H9 (cell line): ENCODE data around the gene GALR3. TPM values are rescaled to one million over a fixed set of nuclear protein-coding genes. Genes with fewer than 3 reads are reported as not detected.

Experiments used
- DNase-seq: peaks from one replicate; pipeline ENCODE4 v3.0.0-alpha.2; 2017
- H2AFZ ChIP-seq: one replicate; pipeline ENCODE4 v1.6.1; 2013; ENCODE audit warnings: mild to moderate bottlenecking, low read length, control low read depth, moderate library complexity
- H2AK5ac ChIP-seq: 2 replicates; pipeline ENCODE4 v1.6.1; 2013; ENCODE audit warnings: low read length, control low read depth, mixed read lengths; ENCODE audit not compliant: insufficient read length
- H2BK120ac ChIP-seq: one replicate; pipeline ENCODE4 v1.6.1; 2013; ENCODE audit warnings: low read depth, mild to moderate bottlenecking, low read length, control low read depth, inconsistent platforms; ENCODE audit not compliant: poor library complexity, severe bottlenecking
- H2BK12ac ChIP-seq: 2 replicates; pipeline ENCODE4 v1.6.1; 2013; ENCODE audit warnings: low read length, control low read depth, mixed read lengths, low read depth; ENCODE audit not compliant: insufficient read length
- H2BK15ac ChIP-seq: 2 replicates; pipeline ENCODE4 v1.6.1; 2013; ENCODE audit warnings: low read depth, low read length, control low read depth
- H2BK20ac ChIP-seq: one replicate; pipeline ENCODE4 v1.6.1; 2013; ENCODE audit warnings: low read depth, mild to moderate bottlenecking, low read length, control low read depth, inconsistent platforms; ENCODE audit not compliant: poor library complexity, severe bottlenecking
- H2BK5ac ChIP-seq: 2 replicates; pipeline ENCODE4 v1.6.1; 2013; ENCODE audit warnings: low read length, control low read depth, mixed read lengths; ENCODE audit not compliant: insufficient read length
- H3K14ac ChIP-seq: 2 replicates; pipeline ENCODE4 v1.6.1; 2013; ENCODE audit warnings: low read length, control low read depth; ENCODE audit not compliant: insufficient read depth
- H3K18ac ChIP-seq: 2 replicates; pipeline ENCODE4 v1.6.1; 2013; ENCODE audit warnings: low read depth, mild to moderate bottlenecking, mixed read lengths, low read length, control low read depth; ENCODE audit not compliant: insufficient read length
- H3K23ac ChIP-seq: 2 replicates; pipeline ENCODE4 v1.6.1; 2013; ENCODE audit warnings: low read length, control low read depth, mixed read lengths, low read depth; ENCODE audit not compliant: insufficient read length
- H3K23me2 ChIP-seq: 2 replicates; pipeline ENCODE4 v1.6.1; 2013; ENCODE audit warnings: low read depth, mild to moderate bottlenecking, mixed read lengths, low read length, control low read depth; ENCODE audit not compliant: insufficient read length, poor library complexity, severe bottlenecking
- H3K27ac ChIP-seq: 2 replicates; pipeline ENCODE4 v1.5.1; 2013; ENCODE audit warnings: low read length, control low read depth, mixed read lengths, low read depth; ENCODE audit not compliant: insufficient read length
- H3K27me3 ChIP-seq: 2 replicates; pipeline ENCODE4 v1.6.1; 2013; ENCODE audit warnings: low read length, control low read depth, inconsistent platforms; ENCODE audit not compliant: insufficient read depth
- H3K4ac ChIP-seq: 2 replicates; pipeline ENCODE4 v1.6.1; 2013; ENCODE audit warnings: low read depth, mild to moderate bottlenecking, control low read depth, inconsistent platforms, low read length, moderate library complexity
- H3K4me1 ChIP-seq: 2 replicates; pipeline ENCODE4 v1.6.1; 2013; ENCODE audit warnings: low read length, control low read depth, inconsistent platforms; ENCODE audit not compliant: insufficient read depth
- H3K4me2 ChIP-seq: 2 replicates; pipeline ENCODE4 v1.6.1; 2013; ENCODE audit warnings: low read length, control low read depth, mixed read lengths; ENCODE audit not compliant: insufficient read length, insufficient read depth
- H3K56ac ChIP-seq: 2 replicates; pipeline ENCODE4 v1.6.1; 2013; ENCODE audit warnings: low read depth, mild to moderate bottlenecking, mixed read lengths, low read length, control low read depth; ENCODE audit not compliant: insufficient read length
- H3K79me1 ChIP-seq: 2 replicates; pipeline ENCODE4 v1.6.1; 2013; ENCODE audit warnings: low read depth, mild to moderate bottlenecking, moderate library complexity, low read length, control low read depth, inconsistent platforms; ENCODE audit not compliant: insufficient read depth, poor library complexity, severe bottlenecking
- H3K79me2 ChIP-seq: 2 replicates; pipeline ENCODE4 v1.6.1; 2013; ENCODE audit warnings: low read length, control low read depth, inconsistent platforms; ENCODE audit not compliant: insufficient read depth
- H3K9ac ChIP-seq: 2 replicates; pipeline ENCODE4 v1.6.1; 2013; ENCODE audit warnings: low read length, control low read depth, mixed read lengths; ENCODE audit not compliant: insufficient read length; ENCODE audit errors: extremely low read depth
- H3K9me3 ChIP-seq: one replicate; pipeline ENCODE4 v1.6.1; 2013; ENCODE audit warnings: low read depth, low read length, inconsistent platforms; ENCODE audit not compliant: control insufficient read depth
- H3T11ph ChIP-seq: one replicate; pipeline ENCODE4 v1.6.1; 2013; ENCODE audit warnings: mild to moderate bottlenecking, low read length, control low read depth, inconsistent platforms
- H4K20me1 ChIP-seq: one replicate; pipeline ENCODE4 v1.6.1; 2013; ENCODE audit not compliant: control insufficient read depth, insufficient read length, insufficient read depth
- H4K5ac ChIP-seq: 2 replicates; pipeline ENCODE4 v1.6.1; 2013; ENCODE audit warnings: low read depth, mild to moderate bottlenecking, mixed read lengths, low read length, control low read depth; ENCODE audit not compliant: insufficient read length
- H4K8ac ChIP-seq: replicated peaks from 2 replicates; pipeline ENCODE4 v1.6.1; 2013; ENCODE audit warnings: low read length, control low read depth, mixed read lengths, low read depth; ENCODE audit not compliant: insufficient read length
- H4K91ac ChIP-seq: 2 replicates; pipeline ENCODE4 v1.6.1; 2013; ENCODE audit warnings: low read depth, mild to moderate bottlenecking, moderate library complexity, mixed read lengths, low read length, control low read depth; ENCODE audit not compliant: insufficient read length
- H3K27ac Mint-ChIP-seq, 3 experiments: 2 replicates in 2 of 3; 3 replicates in 1 of 3; pipeline ENCODE4 v1.8.0; 2020 to 2021; ENCODE audit warnings: mixed read lengths in 3 of 3, mild to moderate bottlenecking in 1 of 3, moderate library complexity in 1 of 3
- H3K27me3 Mint-ChIP-seq: 2 replicates; pipeline ENCODE4 v1.8.0; 2021; ENCODE audit warnings: low read depth, mild to moderate bottlenecking, moderate library complexity, mixed read lengths
- H3K36me3 Mint-ChIP-seq, 3 experiments: 2 replicates in 2 of 3; 3 replicates in 1 of 3; pipeline ENCODE4 v1.8.0; 2020 to 2021; ENCODE audit warnings: low read depth in 3 of 3, mixed read lengths in 3 of 3; ENCODE audit not compliant: insufficient read depth in 1 of 3
- H3K4me1 Mint-ChIP-seq, 2 experiments: 2 replicates each; pipeline ENCODE4 v1.8.0; 2020; ENCODE audit warnings: mixed read lengths in 2 of 2
- H3K4me3 Mint-ChIP-seq, 2 experiments: 2 replicates in 1 of 2; 3 replicates in 1 of 2; pipeline ENCODE4 v1.8.0; 2020 to 2021; ENCODE audit warnings: mild to moderate bottlenecking in 2 of 2, mixed read lengths in 2 of 2, moderate library complexity in 1 of 2
- H3K9me3 Mint-ChIP-seq, 2 experiments: 2 replicates in 1 of 2; 3 replicates in 1 of 2; pipeline ENCODE4 v1.8.0; 2020; ENCODE audit warnings: mild to moderate bottlenecking in 2 of 2, mixed read lengths in 2 of 2, moderate library complexity in 1 of 2
- WGBS: extraction: QIAGEN DNeasy Blood & Tissue Kit; methylation state at CpG from one replicate; pipeline ENCODE4 v1.1.7; 2013; ENCODE audit warnings: missing lambda C conversion rate, low lambda C conversion rate, mixed read lengths; ENCODE audit not compliant: insufficient read length; ENCODE audit errors: extremely low coverage; 5-methylcytosine and 5-hydroxymethylcytosine counted together
- total RNA-seq: library from RNA; stranded (reverse); gene quantifications from 2 replicates; pipeline ENCODE4 v1.2.1, GENCODE V29; 2021
- TF ChIP-seq, protein P1 (sequence below): fragments of 200-600 bp; sonication (generic); conservative IDR thresholded peaks from 3 replicates; pipeline ENCODE4 v1.8.0; 2021; ENCODE audit warnings: antibody characterized with exemption, mild to moderate bottlenecking

GALR3 gene
- total RNA-seq, 1 experiment from 2014 or later: 0.59 TPM

DNA sequence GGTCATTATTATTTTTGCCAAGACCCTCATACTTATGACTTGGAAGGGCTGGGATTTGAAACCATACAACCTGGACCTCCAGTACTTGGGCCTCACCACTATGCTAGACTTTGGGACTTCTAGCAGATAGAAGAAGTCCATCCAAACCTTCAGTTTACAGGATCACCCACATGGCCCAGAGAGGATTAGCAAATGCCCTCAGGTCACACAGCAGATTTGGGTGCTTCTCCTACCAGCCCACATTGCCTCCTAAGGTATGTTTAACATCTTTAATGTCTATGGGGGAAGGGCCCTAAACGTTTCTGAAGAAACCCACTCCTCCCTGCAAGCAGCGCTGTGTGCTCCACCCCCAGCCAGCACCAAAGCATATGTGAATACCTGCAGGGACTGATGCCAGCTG lies 32.9 kb upstream of the GALR3 start:
- no peaks in the 10 kb centered on the region for H4K20me1 ChIP-seq
- H4K8ac ChIP-seq: no peak overlapping the region
- no peaks in the 10 kb centered on the region for H3K36me3 Mint-ChIP-seq

More for the DNA sequence above, 32.9 kb upstream of the GALR3 start:
- Histone ChIP-seq H3K9me3 (no peaks in the 10 kb centered on the region), H4K91ac (no peak overlapping the region), H3K23me2 (no peaks in the 10 kb centered on the region), H3K14ac (no peak overlapping the region; the same call in 1 of the 2 replicates), H3K27ac (no peak overlapping the region), H2BK15ac (no peak overlapping the region), H3K56ac (no peak overlapping the region), H2BK120ac (no peak overlapping the region), H3T11ph (no peak overlapping the region), H3K18ac (no peak overlapping the region), H3K79me2 (no peaks in the 10 kb centered on the region), H2AFZ (no peak overlapping the region), H3K9ac (no peak overlapping the region), H3K4ac (no peak overlapping the region), H2AK5ac (no peak overlapping the region), H3K79me1 (no peaks in the 10 kb centered on the region), H3K4me2 (no peak overlapping the region), H3K4me1 (no peaks in the 10 kb centered on the region), H3K27me3 (no peaks in the 10 kb centered on the region), H2BK12ac (no peak overlapping the region), H4K5ac (no peak overlapping the region), H2BK20ac (no peak overlapping the region), H3K23ac (no peak overlapping the region), H2BK5ac (no peak overlapping the region)
- DNase-seq: no peak
- Mint-ChIP-seq H3K4me3 (no peak overlapping the region), H3K4me1 (0 out of 4 replicates have a peak, but pooled peaks cover 0 to 3% of the 10 kb centered on the region in 2 experiments), H3K27me3 (peaks cover 47% of the 10 kb centered on the region), H3K9me3 (peaks cover 8 to 13% of the 10 kb centered on the region in 2 experiments; a peak in 4 of 5 replicates), H3K27ac (no peak overlapping the region)
- TF ChIP-seq, protein P1, sequence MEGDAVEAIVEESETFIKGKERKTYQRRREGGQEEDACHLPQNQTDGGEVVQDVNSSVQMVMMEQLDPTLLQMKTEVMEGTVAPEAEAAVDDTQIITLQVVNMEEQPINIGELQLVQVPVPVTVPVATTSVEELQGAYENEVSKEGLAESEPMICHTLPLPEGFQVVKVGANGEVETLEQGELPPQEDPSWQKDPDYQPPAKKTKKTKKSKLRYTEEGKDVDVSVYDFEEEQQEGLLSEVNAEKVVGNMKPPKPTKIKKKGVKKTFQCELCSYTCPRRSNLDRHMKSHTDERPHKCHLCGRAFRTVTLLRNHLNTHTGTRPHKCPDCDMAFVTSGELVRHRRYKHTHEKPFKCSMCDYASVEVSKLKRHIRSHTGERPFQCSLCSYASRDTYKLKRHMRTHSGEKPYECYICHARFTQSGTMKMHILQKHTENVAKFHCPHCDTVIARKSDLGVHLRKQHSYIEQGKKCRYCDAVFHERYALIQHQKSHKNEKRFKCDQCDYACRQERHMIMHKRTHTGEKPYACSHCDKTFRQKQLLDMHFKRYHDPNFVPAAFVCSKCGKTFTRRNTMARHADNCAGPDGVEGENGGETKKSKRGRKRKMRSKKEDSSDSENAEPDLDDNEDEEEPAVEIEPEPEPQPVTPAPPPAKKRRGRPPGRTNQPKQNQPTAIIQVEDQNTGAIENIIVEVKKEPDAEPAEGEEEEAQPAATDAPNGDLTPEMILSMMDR: no peak
- WGBS: no CpG with 5 or more reads among the region's 2 CpGs
